GM13977 (cell line): ENCODE results near the gene ATOH8.

Experiments used
- DNase-seq: peaks from one replicate; pipeline ENCODE4 v3.0.0; 2012; ENCODE audit warnings: low spot score
- in situ Hi-C: fragments of 300-500 bp; cut with MboI; formaldehyde crosslinking; loops from one replicate; pipeline ENCODE4 v1.12.0; 2022; ENCODE audit warnings: low sequenced_read_pairs, low pct_unique_long_range_greater_than_20kb, mixed read lengths, inconsistent platforms; ENCODE audit not compliant: unreplicated experiment
- TF ChIP-seq, protein P1 (sequence below): IDR thresholded peaks from 2 replicates; pipeline ENCODE4 v1.5.1; 2012; ENCODE audit warnings: mild to moderate bottlenecking, control low read depth; ENCODE audit not compliant: insufficient read depth; ENCODE audit errors: extremely low read depth, missing control alignments

The ATOH8 gene

DNA sequence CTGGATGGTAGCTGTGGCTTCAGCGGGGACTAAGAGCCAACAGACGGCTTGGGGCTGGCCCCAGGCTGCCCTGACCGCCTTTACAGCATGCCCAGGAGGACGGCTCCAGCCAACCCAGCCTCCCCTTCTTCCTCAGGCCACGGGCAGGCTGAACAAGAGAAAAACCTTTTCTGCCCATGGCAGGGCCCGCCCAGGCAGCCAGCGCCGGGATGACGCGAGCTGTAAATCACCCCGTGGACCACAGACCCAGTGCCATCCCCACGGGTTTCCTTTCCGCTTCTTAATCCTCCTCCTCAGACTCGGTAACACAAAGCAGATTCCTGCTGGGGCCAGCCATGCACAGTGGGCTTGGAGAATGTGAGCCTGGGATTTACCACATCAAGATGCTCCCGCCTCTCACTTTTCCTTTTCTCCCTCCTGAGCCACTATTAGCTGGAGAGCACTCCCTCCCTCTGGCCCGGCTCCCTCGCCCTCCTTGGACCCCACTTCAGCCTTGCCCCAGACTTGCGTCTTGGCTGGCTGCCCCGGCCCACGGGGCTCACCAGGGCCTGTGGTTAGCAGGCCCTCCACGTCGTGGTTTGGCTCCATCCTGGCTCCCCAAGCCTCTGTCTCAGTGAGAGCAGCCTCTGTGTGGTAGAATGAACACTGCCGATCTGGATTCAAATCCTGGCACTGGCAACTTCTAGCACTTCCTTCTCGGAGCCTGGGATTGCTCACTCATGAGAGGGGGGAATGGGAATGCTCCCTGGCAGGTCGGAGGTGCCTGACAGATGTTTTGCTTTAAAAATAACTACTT, 31.4 kb downstream of the ATOH8 start:
- in situ Hi-C loops: no loop called here
- DNase-seq: no peak
- TF ChIP-seq, protein P1, sequence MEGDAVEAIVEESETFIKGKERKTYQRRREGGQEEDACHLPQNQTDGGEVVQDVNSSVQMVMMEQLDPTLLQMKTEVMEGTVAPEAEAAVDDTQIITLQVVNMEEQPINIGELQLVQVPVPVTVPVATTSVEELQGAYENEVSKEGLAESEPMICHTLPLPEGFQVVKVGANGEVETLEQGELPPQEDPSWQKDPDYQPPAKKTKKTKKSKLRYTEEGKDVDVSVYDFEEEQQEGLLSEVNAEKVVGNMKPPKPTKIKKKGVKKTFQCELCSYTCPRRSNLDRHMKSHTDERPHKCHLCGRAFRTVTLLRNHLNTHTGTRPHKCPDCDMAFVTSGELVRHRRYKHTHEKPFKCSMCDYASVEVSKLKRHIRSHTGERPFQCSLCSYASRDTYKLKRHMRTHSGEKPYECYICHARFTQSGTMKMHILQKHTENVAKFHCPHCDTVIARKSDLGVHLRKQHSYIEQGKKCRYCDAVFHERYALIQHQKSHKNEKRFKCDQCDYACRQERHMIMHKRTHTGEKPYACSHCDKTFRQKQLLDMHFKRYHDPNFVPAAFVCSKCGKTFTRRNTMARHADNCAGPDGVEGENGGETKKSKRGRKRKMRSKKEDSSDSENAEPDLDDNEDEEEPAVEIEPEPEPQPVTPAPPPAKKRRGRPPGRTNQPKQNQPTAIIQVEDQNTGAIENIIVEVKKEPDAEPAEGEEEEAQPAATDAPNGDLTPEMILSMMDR: no peak

DNA sequence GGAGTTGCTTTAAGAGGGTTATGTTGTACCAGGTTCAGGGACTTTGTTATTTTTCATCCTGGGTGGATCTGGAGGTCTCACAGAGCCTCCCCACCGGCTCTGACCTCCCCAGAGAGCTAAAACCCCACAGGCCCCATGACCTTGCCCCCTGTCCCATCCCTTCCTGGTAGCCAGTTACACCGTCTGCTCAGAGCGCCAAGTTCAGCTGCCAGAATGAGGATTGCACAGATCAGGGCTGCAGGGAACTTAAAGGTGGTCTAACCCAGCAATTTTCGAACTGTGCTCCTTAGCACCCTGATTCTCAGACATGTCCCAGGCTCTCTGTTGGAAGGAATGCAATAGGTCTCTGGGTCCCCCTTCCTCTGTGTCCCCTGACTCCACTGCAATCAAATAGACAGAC, 32.1 kb downstream of the ATOH8 start:
- in situ Hi-C loops: no loop called here
- no peak for DNase-seq
- TF ChIP-seq, protein P1: no peak

DNA sequence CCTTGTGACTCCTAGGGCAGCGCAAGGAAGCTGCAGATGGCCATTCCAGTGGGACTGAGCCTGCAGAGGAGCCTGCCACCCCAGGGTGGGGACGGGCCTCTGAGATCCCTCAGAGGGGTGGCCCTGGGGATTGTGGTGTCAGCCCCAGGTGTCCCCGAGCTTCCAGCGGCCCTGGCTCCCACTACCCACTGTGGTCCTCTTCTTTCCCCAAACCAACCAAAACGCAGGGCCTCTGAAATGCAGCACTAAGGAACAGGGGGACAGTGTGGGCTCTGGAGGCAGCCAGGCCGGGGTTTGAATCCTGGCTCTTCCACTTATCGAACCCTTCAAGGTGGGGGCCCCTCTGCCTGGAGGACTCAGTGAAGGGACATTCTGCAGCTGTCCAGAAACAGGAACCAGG, 32.7 kb downstream of the ATOH8 start:
- in situ Hi-C loops: no loop called here
- TF ChIP-seq, protein P1: no peak
- no peak for DNase-seq

DNA sequence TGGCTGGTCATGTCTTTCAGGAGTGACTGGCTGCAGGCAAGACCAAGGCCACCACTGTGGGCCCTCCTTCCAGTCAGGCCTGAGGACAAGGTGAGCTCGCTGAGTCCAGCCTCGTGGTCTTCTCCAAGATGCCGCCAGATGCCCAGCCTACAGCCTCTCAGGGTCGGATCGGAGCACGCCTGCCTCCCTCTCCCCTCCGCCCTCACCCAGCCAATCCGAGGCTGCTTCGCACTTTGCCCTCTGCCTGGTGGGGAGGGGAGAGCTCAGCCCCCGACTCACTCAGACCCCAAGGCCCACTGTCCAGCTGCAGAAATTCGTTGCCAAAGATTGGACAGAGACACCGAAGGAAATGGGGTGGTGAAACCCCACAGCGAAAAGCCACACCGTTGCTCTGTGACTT, 33.1 kb downstream of the ATOH8 start:
- no peak for DNase-seq
- in situ Hi-C loops: no loop called here
- TF ChIP-seq, protein P1: no peak

DNA sequence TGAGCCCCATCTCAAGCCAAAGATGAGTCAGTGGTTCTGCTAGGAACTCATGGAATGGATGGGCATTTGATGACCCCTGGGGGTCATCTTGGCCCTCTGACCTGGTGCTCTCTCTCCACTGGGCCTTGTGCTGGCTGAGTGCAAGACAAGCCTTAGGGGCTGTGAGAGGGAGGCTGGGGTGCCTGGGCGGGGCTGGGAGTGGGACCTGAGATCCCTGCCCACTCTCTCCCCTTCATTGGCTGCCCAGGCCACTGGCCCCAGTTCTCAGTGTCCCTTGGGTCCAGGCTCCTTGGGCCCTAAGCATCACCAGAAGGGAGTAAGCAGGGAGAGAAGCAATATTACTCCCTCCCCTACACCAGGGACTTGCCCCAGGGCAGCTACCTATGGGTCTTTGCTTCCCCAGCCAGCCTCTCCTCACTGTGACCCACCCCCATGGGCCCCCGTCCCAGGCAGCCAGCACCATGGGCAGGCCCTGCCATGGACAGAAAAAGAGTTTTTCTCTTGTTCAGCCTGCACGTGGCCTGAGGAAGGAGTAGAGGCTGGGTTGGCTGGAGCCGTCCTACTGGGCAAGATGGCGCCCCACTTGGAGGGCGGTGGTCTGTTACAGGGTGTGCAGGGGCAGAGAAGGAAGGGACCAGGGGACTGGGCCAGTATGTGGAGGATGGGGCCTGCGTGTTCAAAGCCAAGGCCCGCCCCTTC, 33.6 kb downstream of the ATOH8 start:
- DNase-seq: no peak
- TF ChIP-seq, protein P1: no peak
- in situ Hi-C loops: no loop called here

DNA sequence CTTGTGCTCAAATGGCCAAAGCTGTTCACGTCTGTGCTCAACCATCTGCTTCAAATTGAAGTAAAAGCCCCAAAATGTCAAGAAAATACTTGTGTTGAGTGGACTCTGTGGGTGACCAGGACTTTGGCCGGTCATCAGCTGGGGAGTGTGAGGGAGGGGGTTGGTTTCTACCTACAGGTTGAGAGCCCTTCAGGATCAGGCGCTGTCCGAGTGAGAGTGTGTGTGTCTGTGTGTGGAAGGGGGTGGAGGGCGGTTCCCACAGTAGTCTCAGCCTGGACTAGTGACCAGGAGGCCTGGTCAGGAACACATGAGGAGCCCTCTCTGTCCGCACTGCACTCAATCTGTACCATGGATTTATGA, 34.2 kb downstream of the ATOH8 start:
- in situ Hi-C loops: no loop called here
- DNase-seq: no peak
- TF ChIP-seq, protein P1: no peak
